ENCODE results near the gene PRKCQ. TPM values are rescaled to one million over a fixed set of nuclear protein-coding genes. Genes with fewer than 3 reads are reported as not detected.

The PRKCQ gene
- total RNA-seq, 2 donors from 2014 or later = 0.43 TPM; not detected in 1

GRCh38 chr10:6501931-6502330 lies 78.1 kb downstream of the PRKCQ start:
- no peak overlapping the region for H3K27ac ChIP-seq
- TF ChIP-seq, protein P1, sequence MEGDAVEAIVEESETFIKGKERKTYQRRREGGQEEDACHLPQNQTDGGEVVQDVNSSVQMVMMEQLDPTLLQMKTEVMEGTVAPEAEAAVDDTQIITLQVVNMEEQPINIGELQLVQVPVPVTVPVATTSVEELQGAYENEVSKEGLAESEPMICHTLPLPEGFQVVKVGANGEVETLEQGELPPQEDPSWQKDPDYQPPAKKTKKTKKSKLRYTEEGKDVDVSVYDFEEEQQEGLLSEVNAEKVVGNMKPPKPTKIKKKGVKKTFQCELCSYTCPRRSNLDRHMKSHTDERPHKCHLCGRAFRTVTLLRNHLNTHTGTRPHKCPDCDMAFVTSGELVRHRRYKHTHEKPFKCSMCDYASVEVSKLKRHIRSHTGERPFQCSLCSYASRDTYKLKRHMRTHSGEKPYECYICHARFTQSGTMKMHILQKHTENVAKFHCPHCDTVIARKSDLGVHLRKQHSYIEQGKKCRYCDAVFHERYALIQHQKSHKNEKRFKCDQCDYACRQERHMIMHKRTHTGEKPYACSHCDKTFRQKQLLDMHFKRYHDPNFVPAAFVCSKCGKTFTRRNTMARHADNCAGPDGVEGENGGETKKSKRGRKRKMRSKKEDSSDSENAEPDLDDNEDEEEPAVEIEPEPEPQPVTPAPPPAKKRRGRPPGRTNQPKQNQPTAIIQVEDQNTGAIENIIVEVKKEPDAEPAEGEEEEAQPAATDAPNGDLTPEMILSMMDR (IDR thresholded peaks at IDR 0.05) = no peak

GRCh38 chr10:6499974-6500373 lies 80.1 kb downstream of the PRKCQ start:
- no peak overlapping the region for H3K4me3 ChIP-seq
- DNase-seq (ENCODE audit: low spot score) = no peak
- no peaks in the 10 kb centered on the region for H3K27me3 ChIP-seq
- no peaks in the 10 kb centered on the region for H3K36me3 ChIP-seq
- no peaks in the 10 kb centered on the region for H3K9me3 ChIP-seq
- H3K4me1 ChIP-seq = no peaks in the 10 kb centered on the region
- TF ChIP-seq, protein P1 (IDR thresholded peaks at IDR 0.05) = no peak
- H3K27ac ChIP-seq = no peak overlapping the region

More at GRCh38 chr10:6501931-6502330, 78.1 kb downstream of the PRKCQ start:
- Histone ChIP-seq H3K27me3 (no peaks in the 10 kb centered on the region), H3K36me3 (no peaks in the 10 kb centered on the region), H3K4me3 (no peak overlapping the region), H3K4me1 (no peaks in the 10 kb centered on the region), H3K9me3 (no peaks in the 10 kb centered on the region)
- no peak for DNase-seq (ENCODE audit: low spot score)

DNA sequence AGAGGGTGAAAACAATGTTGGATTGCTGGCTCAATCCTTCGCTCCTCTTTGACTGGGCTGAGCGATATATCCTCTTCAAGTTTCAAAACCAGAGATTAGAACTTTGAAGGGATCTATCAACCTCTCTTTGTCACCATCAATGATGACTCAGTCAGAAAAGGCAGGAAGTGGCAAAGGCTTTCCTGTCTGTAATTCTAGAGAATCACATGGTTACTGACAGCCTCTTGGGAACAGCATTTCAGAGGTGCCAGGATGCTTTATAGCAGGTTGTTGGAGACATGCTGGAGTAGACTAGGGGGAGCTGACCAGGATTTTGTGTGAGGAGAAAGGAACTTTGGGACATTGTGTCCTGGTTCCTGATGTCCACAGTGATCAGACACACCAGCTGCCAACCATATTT lies 81.3 kb downstream of the PRKCQ start:
- Histone ChIP-seq H3K4me1 (no peaks in the 10 kb centered on the region), H3K4me3 (no peak overlapping the region), H3K9me3 (no peaks in the 10 kb centered on the region), H3K27me3 (no peaks in the 10 kb centered on the region), H3K36me3 (no peaks in the 10 kb centered on the region), H3K27ac (no peak overlapping the region)
- TF ChIP-seq, protein P1 (IDR thresholded peaks at IDR 0.05) = no peak
- no peak for DNase-seq (ENCODE audit: low spot score)

DNA sequence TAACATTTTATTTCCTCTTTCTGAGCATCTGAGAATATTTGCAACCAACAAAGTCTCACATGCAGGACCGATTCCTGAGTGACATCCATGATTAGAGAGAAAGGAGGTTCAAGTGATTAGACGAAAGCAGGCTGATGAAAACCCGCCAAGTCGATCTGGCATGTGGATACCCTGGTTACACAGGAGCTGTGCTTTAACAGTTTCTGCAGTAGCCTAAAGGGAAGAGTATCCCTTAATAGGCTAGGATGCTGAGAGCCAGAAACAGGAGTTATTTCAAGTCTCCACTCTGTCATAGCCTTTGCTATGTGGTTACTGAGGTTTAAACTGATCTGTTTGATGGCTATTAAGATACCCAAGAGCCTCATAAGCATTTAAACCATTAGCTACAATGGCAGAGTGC lies 82.5 kb downstream of the PRKCQ start:
- no peaks in the 10 kb centered on the region for H3K4me1 ChIP-seq
- no peaks in the 10 kb centered on the region for H3K27me3 ChIP-seq
- TF ChIP-seq, protein P1 (IDR thresholded peaks at IDR 0.05) = no peak
- no peak overlapping the region for H3K4me3 ChIP-seq
- no peaks in the 10 kb centered on the region for H3K9me3 ChIP-seq
- H3K27ac ChIP-seq = no peak overlapping the region
- DNase-seq (ENCODE audit: low spot score) = no peak
- H3K36me3 ChIP-seq = no peaks in the 10 kb centered on the region

DNA sequence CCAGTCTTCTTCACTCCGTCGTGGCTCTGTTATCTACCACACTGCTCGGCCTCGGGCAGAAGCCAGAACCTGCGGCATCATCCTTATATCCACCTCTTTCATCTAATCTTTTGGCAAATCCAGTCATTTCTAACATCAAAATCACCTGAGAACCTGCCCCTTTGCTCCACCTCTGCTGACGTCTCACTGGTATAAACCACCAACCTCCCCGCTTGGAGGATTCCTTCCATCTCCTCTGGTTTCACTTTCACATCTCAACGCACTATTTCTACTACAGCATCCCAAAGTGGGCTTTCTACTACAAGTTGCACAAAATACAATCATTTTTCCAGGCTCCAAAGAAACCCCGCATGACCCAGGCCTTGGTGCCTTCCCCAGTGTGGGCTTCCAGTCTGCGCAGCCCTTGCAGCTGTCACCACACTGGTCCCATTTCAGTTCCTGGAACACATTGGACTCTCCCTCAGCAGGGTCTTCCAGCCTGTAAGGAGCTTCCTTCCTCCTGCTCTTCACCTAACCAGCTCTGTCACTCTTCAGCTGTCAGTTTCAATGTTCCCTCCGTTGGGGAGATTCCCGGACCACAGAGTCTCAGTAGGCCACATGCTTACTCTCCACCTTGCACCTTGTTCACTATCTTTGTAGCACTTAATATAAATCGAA lies 85.0 kb downstream of the PRKCQ start:
- TF ChIP-seq, protein P1 (IDR thresholded peaks at IDR 0.05) = no peak
- no peaks in the 10 kb centered on the region for H3K27me3 ChIP-seq
- H3K27ac ChIP-seq = no peak overlapping the region
- DNase-seq (ENCODE audit: low spot score) = no peak
- no peaks in the 10 kb centered on the region for H3K4me1 ChIP-seq
- no peaks in the 10 kb centered on the region for H3K36me3 ChIP-seq
- H3K9me3 ChIP-seq = no peaks in the 10 kb centered on the region
- H3K4me3 ChIP-seq = no peak overlapping the region

- Histone ChIP-seq H3K4me1 (no peaks in the 10 kb centered on the region), H3K9me3 (no peaks in the 10 kb centered on the region), H3K27me3 (no peaks in the 10 kb centered on the region), H3K4me3 (no peak overlapping the region), H3K27ac (no peak overlapping the region), H3K36me3 (no peaks in the 10 kb centered on the region)
- TF ChIP-seq, protein P1 (IDR thresholded peaks at IDR 0.05) = no peak
- no peak for DNase-seq (ENCODE audit: low spot score)
Measured at GRCh38 chr10:6494442-6494819, 85.6 kb downstream of the PRKCQ start.

Measured in right atrium auricular region (tissue), 2 donors.